Cortex of kidney (tissue), 1 donor: ENCODE results near the gene ZDHHC4.
"Not testable (repeated sequence)": the region's sequence is repeated elsewhere in the genome, so short reads cannot be mapped to it uniquely, and the experiment has no call there.

Experiments used
- DNase-seq: peaks from one replicate; lab custom pipeline; 2025; lab: John Stamatoyannopoulos, UW

Gene ZDHHC4

GRCh38 chr7:6562106-6562505, 15.1 kb upstream of the ZDHHC4 start:
- DNase-seq, result no peak

GRCh38 chr7:6563936-6564770, 13.1 kb upstream of the ZDHHC4 start:
- no peak for DNase-seq

- DNase-seq, result no peak
Measured at GRCh38 chr7:6565655-6566054, 11.6 kb upstream of the ZDHHC4 start.

- no peak for DNase-seq
Measured at GRCh38 chr7:6567886-6568285, 9.4 kb upstream of the ZDHHC4 start.

- no peak for DNase-seq
Measured at GRCh38 chr7:6571160-6571779, 6.0 kb upstream of the ZDHHC4 start.

- no peak for DNase-seq
Measured at GRCh38 chr7:6575281-6576023, 1.8 kb upstream of the ZDHHC4 start.

GRCh38 chr7:6576024-6576866, 1.0 kb upstream of the ZDHHC4 start:
- no peak for DNase-seq

GRCh38 chr7:6576867-6577368, 336 bp upstream of the ZDHHC4 start:
- not testable (repeated sequence) for DNase-seq

- no peak for DNase-seq
Measured at GRCh38 chr7:6578114-6579084, 1.1 kb downstream of the ZDHHC4 start.

- DNase-seq, result no peak
Measured at GRCh38 chr7:6579446-6579845, 2.2 kb downstream of the ZDHHC4 start.

- not testable (repeated sequence) for DNase-seq
Measured at GRCh38 chr7:6585746-6586432, 8.6 kb downstream of the ZDHHC4 start.

GRCh38 chr7:6588566-6588965, 11.3 kb downstream of the ZDHHC4 start:
- no peak for DNase-seq

GRCh38 chr7:6589151-6589828, 12.0 kb downstream of the ZDHHC4 start:
- no peak for DNase-seq

- DNase-seq, result no peak
Measured at GRCh38 chr7:6589829-6590644, 12.8 kb downstream of the ZDHHC4 start, which contains the start of gene INTS15. TSS of gene INTS15 (plus strand) at chr7:6590021. CDS start at chr7:6590284, 263 bp downstream.

- no peak for DNase-seq
Measured at GRCh38 chr7:6590645-6591110, 13.4 kb downstream of the ZDHHC4 start.

- no peak for DNase-seq
Measured at GRCh38 chr7:6600093-6600492, 22.8 kb downstream of the ZDHHC4 start.

- DNase-seq, result no peak
Measured at GRCh38 chr7:6604458-6604857, 27.2 kb downstream of the ZDHHC4 start.
